ENCODE data around the gene ECEL1.

The ECEL1 gene

DNA sequence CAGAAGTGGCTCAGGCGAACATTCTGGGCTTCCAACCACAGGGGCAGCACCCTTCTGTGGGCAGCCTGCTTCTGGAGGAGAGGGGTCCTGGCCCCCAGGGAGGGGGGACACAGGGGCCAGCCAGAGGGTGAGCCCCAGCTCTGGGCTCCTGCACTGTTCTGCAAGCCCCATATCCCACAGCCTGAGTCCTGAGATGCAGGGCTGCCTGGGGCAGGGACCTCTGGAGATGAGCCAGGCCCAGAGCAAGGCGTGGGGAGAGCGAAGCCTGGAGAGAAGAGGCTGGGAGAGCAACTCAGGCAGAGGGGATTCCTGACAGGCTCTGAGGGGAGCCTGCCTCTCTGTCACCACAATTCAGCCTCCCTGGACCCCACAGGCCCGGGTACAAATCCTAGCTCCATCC, 19.1 kb upstream of the ECEL1 start:
- CTCF ChIA-PET = interaction anchor here (0.5 kb wide), 1 partner anchor 605 kb away, joined by 3 read pairs; no protein-coding TSS in a partner anchor
- Histone ChIP-seq H3K4me3 (ENCODE audit: low read depth, low read length) (no peak overlapping the region), H3K36me3 (ENCODE audit: control insufficient read depth in 2 of 2, insufficient read depth in 1 of 2, low read length in 2 of 2) (no peaks in the 10 kb centered on the region), H3K27ac (ENCODE audit: extremely low read depth, low read depth, low read length) (no peak overlapping the region), H3K9me3 (ENCODE audit: control insufficient read depth, insufficient read depth, low read depth, low read length) (no peaks in the 10 kb centered on the region), H3K4me1 (ENCODE audit: control insufficient read depth, insufficient read depth, low read length) (no peaks in the 10 kb centered on the region)
- TF ChIP-seq WT1 (tag by site-specific recombination; IDR thresholded peaks at IDR 0.05) (no peak), PRDM1 (tag by site-specific recombination; IDR thresholded peaks at IDR 0.05) (no peak), ZNF843 (tag by site-specific recombination; IDR thresholded peaks at IDR 0.05) (no peak), ZNF521 (tag by site-specific recombination; IDR thresholded peaks at IDR 0.05) (no peak), ZNF354C (tag by site-specific recombination; IDR thresholded peaks at IDR 0.05; ENCODE audit: borderline replicate concordance, low read depth) (no peak), GLIS2 (tag by site-specific recombination; IDR thresholded peaks at IDR 0.05) (no peak), ZFP69B (tag by site-specific recombination; IDR thresholded peaks at IDR 0.05) (no peak), ZNF48 (tag by site-specific recombination; IDR thresholded peaks at IDR 0.05) (no peak), ZBTB17 (tag by site-specific recombination; IDR thresholded peaks at IDR 0.05) (no peak), ZFP41 (tag by site-specific recombination; IDR thresholded peaks at IDR 0.05; ENCODE audit: borderline replicate concordance) (no peak), ZNF140 (tag by site-specific recombination; IDR thresholded peaks at IDR 0.05) (no peak), ZNF23 (tag by site-specific recombination; IDR thresholded peaks at IDR 0.05; ENCODE audit: borderline replicate concordance) (no peak), YY1 (tag by site-specific recombination; IDR thresholded peaks at IDR 0.05) (no peak)
- TF ChIP-seq, protein P1, sequence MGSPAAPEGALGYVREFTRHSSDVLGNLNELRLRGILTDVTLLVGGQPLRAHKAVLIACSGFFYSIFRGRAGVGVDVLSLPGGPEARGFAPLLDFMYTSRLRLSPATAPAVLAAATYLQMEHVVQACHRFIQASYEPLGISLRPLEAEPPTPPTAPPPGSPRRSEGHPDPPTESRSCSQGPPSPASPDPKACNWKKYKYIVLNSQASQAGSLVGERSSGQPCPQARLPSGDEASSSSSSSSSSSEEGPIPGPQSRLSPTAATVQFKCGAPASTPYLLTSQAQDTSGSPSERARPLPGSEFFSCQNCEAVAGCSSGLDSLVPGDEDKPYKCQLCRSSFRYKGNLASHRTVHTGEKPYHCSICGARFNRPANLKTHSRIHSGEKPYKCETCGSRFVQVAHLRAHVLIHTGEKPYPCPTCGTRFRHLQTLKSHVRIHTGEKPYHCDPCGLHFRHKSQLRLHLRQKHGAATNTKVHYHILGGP (tag by site-specific recombination; IDR thresholded peaks at IDR 0.05) = no peak
- TF ChIP-seq, protein P2, sequence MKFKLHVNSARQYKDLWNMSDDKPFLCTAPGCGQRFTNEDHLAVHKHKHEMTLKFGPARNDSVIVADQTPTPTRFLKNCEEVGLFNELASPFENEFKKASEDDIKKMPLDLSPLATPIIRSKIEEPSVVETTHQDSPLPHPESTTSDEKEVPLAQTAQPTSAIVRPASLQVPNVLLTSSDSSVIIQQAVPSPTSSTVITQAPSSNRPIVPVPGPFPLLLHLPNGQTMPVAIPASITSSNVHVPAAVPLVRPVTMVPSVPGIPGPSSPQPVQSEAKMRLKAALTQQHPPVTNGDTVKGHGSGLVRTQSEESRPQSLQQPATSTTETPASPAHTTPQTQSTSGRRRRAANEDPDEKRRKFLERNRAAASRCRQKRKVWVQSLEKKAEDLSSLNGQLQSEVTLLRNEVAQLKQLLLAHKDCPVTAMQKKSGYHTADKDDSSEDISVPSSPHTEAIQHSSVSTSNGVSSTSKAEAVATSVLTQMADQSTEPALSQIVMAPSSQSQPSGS (tag by site-specific recombination; IDR thresholded peaks at IDR 0.05; ENCODE audit: low read depth) = no peak
- TF ChIP-seq, protein P3, sequence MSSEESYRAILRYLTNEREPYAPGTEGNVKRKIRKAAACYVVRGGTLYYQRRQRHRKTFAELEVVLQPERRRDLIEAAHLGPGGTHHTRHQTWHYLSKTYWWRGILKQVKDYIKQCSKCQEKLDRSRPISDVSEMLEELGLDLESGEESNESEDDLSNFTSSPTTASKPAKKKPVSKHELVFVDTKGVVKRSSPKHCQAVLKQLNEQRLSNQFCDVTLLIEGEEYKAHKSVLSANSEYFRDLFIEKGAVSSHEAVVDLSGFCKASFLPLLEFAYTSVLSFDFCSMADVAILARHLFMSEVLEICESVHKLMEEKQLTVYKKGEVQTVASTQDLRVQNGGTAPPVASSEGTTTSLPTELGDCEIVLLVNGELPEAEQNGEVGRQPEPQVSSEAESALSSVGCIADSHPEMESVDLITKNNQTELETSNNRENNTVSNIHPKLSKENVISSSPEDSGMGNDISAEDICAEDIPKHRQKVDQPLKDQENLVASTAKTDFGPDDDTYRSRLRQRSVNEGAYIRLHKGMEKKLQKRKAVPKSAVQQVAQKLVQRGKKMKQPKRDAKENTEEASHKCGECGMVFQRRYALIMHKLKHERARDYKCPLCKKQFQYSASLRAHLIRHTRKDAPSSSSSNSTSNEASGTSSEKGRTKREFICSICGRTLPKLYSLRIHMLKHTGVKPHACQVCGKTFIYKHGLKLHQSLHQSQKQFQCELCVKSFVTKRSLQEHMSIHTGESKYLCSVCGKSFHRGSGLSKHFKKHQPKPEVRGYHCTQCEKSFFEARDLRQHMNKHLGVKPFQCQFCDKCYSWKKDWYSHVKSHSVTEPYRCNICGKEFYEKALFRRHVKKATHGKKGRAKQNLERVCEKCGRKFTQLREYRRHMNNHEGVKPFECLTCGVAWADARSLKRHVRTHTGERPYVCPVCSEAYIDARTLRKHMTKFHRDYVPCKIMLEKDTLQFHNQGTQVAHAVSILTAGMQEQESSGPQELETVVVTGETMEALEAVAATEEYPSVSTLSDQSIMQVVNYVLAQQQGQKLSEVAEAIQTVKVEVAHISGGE (tag by site-specific recombination; conservative IDR thresholded peaks at IDR 0.05; ENCODE audit: low read depth) = no peak
- TF ChIP-seq, protein P4, sequence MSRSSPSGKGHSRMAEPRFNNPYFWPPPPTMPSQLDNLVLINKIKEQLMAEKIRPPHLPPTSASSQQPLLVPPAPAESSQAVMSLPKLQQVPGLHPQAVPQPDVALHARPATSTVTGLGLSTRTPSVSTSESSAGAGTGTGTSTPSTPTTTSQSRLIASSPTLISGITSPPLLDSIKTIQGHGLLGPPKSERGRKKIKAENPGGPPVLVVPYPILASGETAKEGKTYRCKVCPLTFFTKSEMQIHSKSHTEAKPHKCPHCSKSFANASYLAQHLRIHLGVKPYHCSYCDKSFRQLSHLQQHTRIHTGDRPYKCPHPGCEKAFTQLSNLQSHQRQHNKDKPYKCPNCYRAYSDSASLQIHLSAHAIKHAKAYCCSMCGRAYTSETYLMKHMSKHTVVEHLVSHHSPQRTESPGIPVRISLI (tag by site-specific recombination; IDR thresholded peaks at IDR 0.05) = no peak
- TF ChIP-seq, protein P5, sequence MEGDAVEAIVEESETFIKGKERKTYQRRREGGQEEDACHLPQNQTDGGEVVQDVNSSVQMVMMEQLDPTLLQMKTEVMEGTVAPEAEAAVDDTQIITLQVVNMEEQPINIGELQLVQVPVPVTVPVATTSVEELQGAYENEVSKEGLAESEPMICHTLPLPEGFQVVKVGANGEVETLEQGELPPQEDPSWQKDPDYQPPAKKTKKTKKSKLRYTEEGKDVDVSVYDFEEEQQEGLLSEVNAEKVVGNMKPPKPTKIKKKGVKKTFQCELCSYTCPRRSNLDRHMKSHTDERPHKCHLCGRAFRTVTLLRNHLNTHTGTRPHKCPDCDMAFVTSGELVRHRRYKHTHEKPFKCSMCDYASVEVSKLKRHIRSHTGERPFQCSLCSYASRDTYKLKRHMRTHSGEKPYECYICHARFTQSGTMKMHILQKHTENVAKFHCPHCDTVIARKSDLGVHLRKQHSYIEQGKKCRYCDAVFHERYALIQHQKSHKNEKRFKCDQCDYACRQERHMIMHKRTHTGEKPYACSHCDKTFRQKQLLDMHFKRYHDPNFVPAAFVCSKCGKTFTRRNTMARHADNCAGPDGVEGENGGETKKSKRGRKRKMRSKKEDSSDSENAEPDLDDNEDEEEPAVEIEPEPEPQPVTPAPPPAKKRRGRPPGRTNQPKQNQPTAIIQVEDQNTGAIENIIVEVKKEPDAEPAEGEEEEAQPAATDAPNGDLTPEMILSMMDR (tag by site-specific recombination; IDR thresholded peaks at IDR 0.05) = no peak
- TF ChIP-seq, protein P6, sequence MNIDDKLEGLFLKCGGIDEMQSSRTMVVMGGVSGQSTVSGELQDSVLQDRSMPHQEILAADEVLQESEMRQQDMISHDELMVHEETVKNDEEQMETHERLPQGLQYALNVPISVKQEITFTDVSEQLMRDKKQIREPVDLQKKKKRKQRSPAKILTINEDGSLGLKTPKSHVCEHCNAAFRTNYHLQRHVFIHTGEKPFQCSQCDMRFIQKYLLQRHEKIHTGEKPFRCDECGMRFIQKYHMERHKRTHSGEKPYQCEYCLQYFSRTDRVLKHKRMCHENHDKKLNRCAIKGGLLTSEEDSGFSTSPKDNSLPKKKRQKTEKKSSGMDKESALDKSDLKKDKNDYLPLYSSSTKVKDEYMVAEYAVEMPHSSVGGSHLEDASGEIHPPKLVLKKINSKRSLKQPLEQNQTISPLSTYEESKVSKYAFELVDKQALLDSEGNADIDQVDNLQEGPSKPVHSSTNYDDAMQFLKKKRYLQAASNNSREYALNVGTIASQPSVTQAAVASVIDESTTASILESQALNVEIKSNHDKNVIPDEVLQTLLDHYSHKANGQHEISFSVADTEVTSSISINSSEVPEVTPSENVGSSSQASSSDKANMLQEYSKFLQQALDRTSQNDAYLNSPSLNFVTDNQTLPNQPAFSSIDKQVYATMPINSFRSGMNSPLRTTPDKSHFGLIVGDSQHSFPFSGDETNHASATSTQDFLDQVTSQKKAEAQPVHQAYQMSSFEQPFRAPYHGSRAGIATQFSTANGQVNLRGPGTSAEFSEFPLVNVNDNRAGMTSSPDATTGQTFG (tag by site-specific recombination; IDR thresholded peaks at IDR 0.05; ENCODE audit: borderline replicate concordance) = no peak
- POLR2A ChIA-PET = no interaction called here

Measured in HEK293 (cell line).